Esophagus squamous epithelium (tissue), 4 donors: ENCODE measurements around the gene MRPL43.

Experiments
- CTCF ChIP-seq, 6 experiments: fragments of 450-650 bp in 4 of 6; fragments of 200-600 bp in 2 of 6; sonication (generic) in 2 of 6; IDR thresholded peaks; one replicate each; pipeline ENCODE4 v1.5.1; 2016 to 2019; ENCODE audit warnings: antibody characterized with exemption in 6 of 6, mild to moderate bottlenecking in 4 of 6, moderate library complexity in 4 of 6
- POLR2A ChIP-seq, 4 donors: fragments of 450-650 bp; IDR thresholded peaks; one replicate each; pipeline ENCODE4 v1.6.1; 2017; ENCODE audit warnings: antibody characterized with exemption in 4 of 4, mild to moderate bottlenecking in 4 of 4, moderate library complexity in 3 of 4

- TF ChIP-seq CTCF (IDR thresholded peaks at IDR 0.05) (no peak), POLR2A (IDR thresholded peaks at IDR 0.05) (no peak)
These were observed 21.6 kb upstream of the MRPL43 start for GRCh38 chr10:101008823-101009423.
